ENCODE data around the gene HSFX2.
"Not testable (repeated sequence)": the region's sequence is repeated elsewhere in the genome, so short reads cannot be mapped to it uniquely, and the experiment has no call there.

HSFX2 gene, protein sequence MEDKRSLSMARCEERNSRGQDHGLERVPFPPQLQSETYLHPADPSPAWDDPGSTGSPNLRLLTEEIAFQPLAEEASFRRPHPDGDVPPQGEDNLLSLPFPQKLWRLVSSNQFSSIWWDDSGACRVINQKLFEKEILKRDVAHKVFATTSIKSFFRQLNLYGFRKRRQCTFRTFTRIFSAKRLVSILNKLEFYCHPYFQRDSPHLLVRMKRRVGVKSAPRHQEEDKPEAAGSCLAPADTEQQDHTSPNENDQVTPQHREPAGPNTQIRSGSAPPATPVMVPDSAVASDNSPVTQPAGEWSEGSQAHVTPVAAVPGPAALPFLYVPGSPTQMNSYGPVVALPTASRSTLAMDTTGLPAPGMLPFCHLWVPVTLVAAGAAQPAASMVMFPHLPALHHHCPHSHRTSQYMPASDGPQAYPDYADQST

DNA sequence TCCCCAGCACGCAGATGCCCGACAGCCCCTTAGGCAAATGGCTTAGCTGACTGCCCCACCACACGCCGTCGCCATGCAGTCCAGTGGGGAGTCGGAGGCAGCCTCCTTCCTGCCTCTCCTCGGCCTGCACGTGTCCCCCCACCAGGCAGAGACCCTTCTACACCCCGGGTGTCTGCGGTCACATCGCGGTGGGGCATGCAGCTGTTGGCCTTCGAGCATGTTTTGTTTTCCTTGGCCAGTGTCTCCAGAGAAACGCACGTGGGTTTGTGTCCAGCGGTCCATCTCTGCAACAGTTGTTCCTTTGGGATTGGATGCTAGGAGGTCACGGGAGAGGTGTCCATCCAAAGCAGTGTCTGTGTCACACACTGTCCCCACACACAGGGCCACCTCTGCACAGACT is at the start of gene HSFX2:
Gene HSFX2 (minus strand): TSS at position 101 of the 400 bp plus-strand sequence. CDS start 614 bp downstream, outside the sequence.
- DNase-seq (ENCODE audit: low read depth in 2 of 2): not testable (repeated sequence)

GRCh38 chrX:149643496-149643895 is 48.4 kb upstream of the HSFX2 start:
- no peak for DNase-seq (ENCODE audit: low read depth in 2 of 2)

DNA sequence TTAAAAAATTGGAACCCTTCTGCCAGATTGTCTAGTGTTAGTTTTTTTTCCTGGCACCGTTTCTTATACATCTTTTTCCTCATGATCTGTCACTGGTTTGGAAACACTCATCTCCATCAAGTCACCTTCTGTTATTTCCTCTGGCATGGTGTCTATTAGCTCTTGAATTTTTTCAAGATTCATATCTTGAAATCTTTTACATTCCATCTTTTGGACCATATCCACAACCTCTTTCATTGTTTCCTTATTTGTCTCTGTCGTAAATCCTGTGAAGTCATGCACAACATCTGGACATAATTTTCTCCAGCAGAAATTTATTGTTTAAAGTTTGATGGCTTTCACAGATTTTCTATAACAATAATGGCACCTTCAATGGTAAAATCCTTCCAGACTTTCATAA is 46.7 kb upstream of the HSFX2 start:
- DNase-seq (ENCODE audit: low read depth in 2 of 2): peak; percentile 45 to 47

- DNase-seq (ENCODE audit: low read depth in 2 of 2): no peak
Measured at GRCh38 chrX:149641432-149641831, 46.3 kb upstream of the HSFX2 start.

DNA sequence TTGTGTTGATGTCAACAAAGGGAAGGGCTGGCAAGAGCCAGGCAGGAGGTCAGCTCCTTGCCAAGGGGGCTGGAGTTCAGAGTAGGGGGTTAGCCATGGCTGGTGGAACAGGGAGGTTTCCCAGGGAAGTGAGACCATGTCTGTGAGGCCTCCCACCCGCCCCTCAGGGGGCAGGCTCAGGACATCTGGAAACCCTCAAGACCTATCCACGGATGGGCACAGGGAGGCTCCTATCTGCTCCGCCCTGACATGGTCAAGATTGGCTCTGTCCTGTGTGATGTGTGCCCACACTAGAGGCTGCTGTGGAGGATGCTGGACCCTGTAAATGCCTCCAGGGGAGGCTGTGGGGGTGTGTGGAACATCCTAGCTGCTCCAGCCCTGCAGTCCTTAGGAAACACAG is 44.5 kb upstream of the HSFX2 start:
- no peak for DNase-seq (ENCODE audit: low read depth in 2 of 2)

DNA sequence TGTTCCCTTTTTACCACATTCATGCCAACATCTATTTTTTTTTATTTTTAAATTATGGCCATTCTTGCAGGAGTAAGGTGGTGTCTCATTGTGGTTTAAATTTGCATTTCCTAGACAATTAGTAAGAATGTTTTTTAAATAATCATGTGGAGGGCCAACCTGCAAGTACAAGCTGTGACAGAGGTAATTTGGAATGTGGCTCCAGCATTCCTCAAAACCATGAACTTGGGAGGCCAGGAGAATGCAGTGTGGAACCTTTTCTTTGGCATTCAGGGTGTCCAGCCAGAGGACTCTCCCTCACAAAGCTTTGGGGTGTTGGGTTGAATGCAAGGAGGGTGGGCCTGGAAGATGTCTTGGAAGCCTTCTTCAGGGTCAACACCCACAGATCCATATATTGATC is 43.7 kb upstream of the HSFX2 start:
- no peak for DNase-seq (ENCODE audit: low read depth in 2 of 2)

DNA sequence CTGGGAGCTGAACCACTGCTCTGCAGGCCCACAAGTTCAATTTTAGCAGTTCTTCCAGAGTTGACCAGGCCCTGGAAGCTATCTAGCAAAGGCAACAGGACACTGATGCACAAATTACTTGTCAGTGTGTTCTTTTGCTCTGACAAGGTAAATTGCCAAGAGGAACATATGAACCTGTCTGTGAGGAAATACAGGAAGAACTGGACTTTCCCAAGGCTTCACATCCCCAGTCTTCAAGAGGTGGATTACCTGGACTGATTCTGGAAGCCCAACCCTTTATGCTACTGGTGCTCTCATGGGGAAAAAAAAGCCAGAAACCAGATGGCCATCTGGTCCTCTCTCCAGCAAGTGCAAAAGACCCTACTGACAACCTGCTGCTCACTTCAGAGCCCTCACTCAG is 38.4 kb upstream of the HSFX2 start:
- no peak for DNase-seq (ENCODE audit: low read depth in 2 of 2)

- DNase-seq (ENCODE audit: low read depth in 2 of 2): no peak
Measured at GRCh38 chrX:149631234-149632165, 36.4 kb upstream of the HSFX2 start, which contains the start of gene TMEM185A. TSS of gene TMEM185A (minus strand) at chrX:149631792. CDS start at chrX:149631580, 212 bp downstream.

DNA sequence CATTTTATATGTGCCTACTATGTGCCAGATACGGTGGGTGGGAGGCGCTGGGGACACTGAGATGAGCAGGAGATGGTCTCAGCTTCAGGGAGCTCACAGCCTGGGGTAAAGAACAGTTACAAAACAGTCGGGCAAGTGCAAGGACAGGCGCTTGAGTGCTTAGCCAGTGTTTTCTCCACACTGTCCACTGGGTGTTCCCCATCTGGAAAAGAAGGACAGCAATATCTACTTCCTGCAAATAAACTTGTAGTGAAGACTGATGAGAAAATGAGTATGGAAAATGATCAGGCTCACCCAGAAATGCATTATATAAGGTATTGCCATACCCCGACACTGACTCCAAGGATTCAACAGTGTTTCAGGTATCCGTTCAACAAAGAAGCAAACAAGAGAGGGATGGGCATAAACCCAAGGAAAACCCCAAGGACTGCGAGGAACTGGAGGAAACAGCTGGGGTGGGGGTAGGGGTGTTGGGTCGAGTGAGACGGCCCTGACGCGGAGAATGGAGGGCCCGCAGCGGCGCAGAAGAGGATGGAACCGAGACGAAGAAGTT is 35.6 kb upstream of the HSFX2 start:
- no peak for DNase-seq (ENCODE audit: low read depth in 2 of 2)

- no peak for DNase-seq (ENCODE audit: low read depth in 2 of 2)
Measured at GRCh38 chrX:149629730-149630387, 34.7 kb upstream of the HSFX2 start.

GRCh38 chrX:149628768-149629167 is 33.7 kb upstream of the HSFX2 start:
- DNase-seq (ENCODE audit: low read depth in 2 of 2): no peak

- DNase-seq (ENCODE audit: low read depth in 2 of 2): no peak
Measured at GRCh38 chrX:149628280-149628679, 33.2 kb upstream of the HSFX2 start.

DNA sequence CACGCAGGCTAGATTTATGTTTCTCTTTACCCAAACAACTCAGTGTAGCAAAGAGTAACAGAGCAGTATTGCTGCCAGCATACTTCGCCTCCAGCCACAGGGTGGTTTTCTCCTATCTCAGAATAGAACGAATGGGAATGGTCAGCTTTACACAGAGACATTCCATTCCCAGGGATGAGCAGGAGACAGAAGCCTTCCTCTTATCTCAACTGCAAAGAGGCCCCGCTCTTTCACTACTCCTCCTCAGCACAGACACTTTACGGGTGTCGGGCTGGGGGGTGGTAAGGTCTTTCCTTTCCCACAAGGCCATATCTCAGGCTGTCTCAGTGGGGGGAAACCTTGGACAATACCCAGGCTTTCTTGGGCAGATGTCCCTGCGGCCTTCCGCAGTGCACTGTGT is 31.7 kb upstream of the HSFX2 start:
- DNase-seq (ENCODE audit: low read depth in 2 of 2): not testable (repeated sequence)

DNA sequence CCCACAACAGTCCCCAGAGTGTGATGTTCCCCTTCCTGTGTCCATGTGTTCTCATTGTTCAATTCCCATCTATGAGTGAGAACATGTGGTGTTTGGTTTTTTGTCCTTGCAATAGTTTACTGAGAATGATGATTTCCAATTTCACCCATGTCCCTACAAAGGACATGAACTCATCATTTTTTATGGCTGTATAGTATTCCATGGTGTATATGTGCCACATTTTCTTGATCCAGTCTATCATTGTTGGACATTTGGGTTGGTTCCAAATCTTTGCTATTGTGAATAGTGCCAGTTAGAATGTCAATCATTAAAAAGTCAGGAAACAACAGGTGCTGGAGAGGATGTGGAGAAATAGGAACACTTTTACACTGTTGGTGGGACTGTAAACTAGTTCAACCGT is 24.5 kb upstream of the HSFX2 start:
- DNase-seq (ENCODE audit: low read depth in 2 of 2): not testable (repeated sequence)

DNA sequence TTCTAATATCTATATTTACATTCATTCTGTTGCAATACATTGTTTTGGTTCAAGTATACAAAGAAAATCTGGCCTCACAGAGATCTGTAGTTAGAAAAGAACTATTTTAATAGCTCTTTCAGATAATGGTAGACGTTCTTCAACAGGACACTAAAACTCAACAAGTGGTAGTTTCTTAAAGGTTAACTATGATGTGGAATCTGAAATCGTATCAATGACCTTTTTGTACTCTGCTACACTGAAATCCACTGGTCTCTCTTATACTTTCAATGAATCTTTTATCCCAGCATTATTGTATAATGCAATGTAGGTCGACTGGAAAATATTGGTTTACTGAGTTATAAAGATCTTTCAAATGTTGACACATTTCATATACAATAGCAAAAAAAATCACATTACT is 23.8 kb upstream of the HSFX2 start:
- no peak for DNase-seq (ENCODE audit: low read depth in 2 of 2)

GRCh38 chrX:149611623-149612175 is 16.6 kb upstream of the HSFX2 start:
- no peak for DNase-seq (ENCODE audit: low read depth in 2 of 2)

- no peak for DNase-seq (ENCODE audit: low read depth in 2 of 2)
Measured at GRCh38 chrX:149610511-149610910, 15.4 kb upstream of the HSFX2 start.

- no peak for DNase-seq (ENCODE audit: low read depth in 2 of 2)
Measured at GRCh38 chrX:149607699-149608098, 12.6 kb upstream of the HSFX2 start.

DNA sequence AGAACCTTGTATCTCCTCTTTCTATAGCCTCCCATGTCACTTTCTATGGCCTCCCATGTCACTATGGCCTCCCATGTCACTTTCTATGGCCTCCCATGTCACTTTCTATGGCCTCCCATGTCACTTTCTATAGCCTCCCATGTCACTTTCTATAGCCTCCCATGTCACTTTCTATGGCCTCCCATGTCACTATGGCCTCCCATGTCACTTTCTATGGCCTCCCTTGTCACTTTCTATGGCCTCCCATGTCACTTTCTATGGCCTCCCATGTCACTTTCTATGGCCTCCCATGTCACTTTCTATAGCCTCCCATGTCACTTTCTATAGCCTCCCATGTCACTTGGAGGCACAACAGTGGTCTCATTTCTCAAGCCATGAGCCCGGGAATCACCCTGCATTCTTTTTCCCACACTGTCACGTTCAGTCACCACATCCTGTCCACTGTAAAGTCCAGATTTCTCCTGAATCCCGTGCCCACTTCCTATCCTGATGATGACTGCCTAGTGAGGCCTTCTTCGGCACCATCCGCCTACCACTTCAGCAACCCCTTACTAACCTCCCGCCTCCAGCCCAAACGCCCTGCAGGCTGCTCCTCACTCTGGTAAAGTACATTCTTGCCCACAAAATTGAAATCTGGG is 10.3 kb upstream of the HSFX2 start:
- not testable (repeated sequence) for DNase-seq (ENCODE audit: low read depth in 2 of 2)

GRCh38 chrX:149598603-149599002 is 3.5 kb upstream of the HSFX2 start:
- not testable (repeated sequence) for DNase-seq (ENCODE audit: low read depth in 2 of 2)

- DNase-seq (ENCODE audit: low read depth in 2 of 2): not testable (repeated sequence)
Measured at GRCh38 chrX:149595943-149596342, 829 bp upstream of the HSFX2 start.
